Activated CD4-positive, CD25-positive, alpha-beta regulatory T cell treated with anti-CD3 and anti-CD28 coated beads, Interleukin-2, amount 50 U/mL, for 16 hours (primary cell): ENCODE data around the gene EEF1AKMT2.
"Not testable (repeated sequence)": the region's sequence is repeated elsewhere in the genome, so short reads cannot be mapped to it uniquely, and the experiment has no call there.

Experiments used
- DNase-seq: peaks from one replicate; pipeline ENCODE4 v3.0.0-alpha.2; 2020; ENCODE audit warnings: low read depth, low spot score

The EEF1AKMT2 gene

DNA sequence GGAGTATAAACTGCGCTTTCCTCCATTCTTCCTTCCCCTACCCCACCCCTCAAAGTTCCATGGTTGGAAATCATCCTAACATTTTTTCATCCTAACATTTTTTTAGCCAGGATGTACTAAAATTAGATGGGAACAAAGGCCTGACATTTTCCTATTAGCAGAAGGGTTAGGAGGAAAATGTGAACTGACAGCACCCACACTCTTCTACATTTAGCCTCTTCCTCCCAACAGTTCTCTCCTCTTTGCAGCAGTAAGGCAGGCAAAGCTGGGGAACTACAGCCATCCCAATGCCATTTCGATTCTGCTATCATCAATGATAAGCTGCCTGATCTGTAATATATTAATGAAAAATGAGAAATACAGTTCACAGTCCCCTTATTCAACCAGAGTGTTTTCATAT, 36.1 kb downstream of the EEF1AKMT2 start:
- DNase-seq = no peak

DNA sequence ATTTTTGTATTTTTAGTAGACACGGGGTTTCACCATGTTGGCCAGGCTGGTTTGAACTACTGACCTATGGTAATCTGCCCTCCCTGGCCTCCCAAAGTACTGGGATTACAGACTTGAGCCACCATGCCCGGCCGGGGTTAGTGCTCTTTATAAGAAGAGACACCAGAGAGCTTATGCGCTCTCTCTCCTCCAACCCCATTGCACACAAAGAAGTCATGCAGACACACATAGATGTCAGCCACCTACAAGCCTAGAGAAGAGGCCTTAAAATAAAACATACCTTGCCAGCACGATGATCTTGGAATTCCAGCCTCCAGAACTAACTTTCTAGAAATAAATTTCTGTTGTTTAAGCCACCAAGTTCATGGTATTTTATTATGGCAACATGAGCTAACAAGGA, 37.5 kb downstream of the EEF1AKMT2 start:
- DNase-seq = no peak

DNA sequence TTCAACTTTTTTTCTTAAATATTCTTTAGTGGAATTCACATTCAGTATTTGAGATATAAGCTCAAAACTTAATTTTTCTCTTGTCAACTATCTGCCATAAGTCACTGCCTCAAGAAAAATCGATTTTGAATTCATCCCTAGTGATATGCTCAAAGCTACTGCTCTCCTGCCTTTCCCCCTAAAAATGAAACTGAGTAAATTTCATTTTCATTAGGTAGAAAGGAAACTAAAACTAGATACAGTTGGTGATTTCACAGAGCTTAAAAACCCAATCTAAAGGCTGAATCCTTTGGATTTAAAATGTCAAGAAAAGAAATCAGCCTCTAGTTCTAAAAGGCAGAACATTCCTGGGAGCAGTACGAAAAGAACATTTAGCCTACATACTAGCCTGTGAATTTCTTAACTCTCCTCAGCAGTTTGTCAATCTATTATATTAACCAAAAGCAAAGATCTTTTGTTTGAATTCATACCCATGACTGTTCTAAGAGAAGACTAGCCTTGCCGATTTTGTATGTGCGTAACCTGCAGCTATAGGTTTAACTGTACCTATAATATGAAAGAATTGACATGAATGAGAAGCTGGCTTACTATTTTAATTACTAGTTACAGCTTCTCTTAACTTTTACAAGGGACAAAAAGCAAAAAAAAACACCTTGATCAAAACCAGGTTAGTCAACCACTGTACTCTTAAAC, 42.6 kb downstream of the EEF1AKMT2 start:
- no peak for DNase-seq

DNA sequence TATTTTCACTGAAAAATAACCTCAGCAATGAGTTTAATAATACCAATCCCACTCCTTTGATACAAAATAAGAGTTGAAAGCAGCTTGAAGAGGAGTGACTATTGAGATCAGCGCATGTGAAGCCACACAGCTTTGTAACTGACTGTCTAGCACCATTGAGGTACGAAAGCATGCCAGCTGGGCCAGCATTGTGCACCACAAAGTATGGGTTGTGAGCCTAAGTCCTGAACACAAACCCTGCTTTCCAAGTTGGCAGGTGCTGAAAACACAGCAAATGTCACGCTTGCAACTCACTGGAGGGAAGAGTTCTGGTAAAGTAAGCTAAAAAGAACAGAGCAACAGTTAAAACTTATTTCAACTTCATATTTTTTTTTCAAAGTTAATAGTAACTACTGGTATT, 43.5 kb downstream of the EEF1AKMT2 start:
- DNase-seq = no peak

DNA sequence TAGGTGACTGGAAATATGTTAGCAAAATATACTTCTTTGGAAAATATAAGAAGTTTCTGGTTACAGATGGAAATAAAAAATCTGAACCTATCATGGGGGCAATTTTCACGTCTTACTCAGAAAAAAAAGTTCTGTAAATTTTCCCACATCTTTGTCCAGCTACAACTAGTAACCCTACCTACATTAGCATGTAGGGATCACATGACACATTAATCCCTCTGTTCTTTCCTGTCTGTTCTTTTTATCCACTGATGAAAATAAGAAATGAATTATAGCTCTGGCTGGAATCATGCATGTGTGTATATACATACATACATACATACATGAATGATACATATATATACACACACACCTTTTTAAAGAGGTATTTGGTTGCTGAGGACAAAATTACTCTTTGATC, 43.9 kb downstream of the EEF1AKMT2 start:
- no peak for DNase-seq

DNA sequence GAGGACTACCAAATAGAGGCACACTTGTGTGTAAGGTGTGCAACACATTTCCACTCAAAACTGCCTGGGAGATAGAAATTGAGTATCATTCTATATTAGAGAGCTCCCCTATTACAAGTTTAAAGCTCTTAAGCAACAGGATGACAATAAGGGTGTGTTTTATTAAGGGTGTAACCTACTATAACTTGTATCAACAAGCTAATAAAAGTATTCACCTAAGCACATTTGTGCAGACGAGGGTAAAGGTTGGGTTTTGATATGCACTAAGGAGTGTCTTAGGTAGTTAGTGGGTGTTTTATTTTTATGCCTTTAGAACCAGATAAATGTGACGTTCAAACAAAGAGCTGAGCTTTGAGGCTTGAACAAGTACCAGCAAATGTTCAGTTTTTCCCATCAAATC, 44.7 kb downstream of the EEF1AKMT2 start:
- no peak for DNase-seq

DNA sequence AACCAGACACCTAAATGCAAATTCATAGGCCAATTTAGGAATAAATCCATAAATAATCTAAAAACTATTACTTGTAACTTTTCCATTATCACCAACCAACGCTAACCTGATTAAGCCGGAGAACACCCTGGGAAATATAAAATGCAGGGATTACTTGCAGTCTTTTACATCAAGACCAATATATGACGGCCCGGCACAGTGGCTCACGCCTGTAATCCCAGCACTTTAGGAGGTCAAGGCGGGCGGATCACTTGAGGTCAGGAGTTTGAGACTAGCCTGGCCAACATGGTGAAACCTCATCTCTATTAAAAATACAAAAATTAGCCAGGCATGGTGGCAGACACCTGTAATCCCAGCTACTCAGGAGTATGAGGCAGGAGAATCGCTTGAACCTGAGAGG, 45.2 kb downstream of the EEF1AKMT2 start:
- DNase-seq = not testable (repeated sequence)

DNA sequence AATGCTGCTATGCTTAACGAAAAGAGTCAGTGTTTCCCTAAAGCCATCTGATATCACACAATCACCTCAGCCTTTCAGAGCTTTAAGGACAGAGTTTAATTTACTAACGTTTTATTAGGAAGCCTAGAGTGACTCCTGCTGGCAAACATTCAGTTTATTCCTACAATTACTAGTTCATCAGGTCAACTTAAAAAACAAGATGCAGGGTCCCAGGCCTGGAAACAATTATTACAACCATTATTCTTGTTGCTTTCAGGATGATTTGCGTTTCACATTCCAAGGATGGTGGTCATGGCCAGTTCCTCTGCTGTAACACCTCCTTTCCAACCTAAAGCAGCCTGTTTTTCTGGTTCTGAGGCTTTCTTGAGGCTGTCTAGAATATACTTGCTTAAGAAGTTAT, 46.0 kb downstream of the EEF1AKMT2 start:
- DNase-seq = no peak

DNA sequence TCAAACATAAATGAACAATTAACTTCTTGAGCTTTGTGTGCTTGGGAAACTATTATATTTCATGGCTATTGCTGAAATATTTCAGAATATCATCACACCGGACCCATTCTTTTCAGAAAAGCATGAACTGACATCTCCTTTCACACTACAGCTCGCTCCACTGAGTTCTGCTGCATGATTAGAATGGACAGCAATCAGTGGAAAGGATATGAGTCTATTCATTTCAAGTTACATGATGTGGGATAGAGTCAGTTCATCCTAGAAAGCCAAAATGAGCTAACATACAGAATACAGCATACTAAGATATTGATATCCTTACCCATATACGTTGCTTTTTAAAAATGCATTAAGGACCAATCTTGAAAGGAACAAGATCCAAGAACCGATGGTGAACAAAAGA, 46.4 kb downstream of the EEF1AKMT2 start:
- DNase-seq = no peak

DNA sequence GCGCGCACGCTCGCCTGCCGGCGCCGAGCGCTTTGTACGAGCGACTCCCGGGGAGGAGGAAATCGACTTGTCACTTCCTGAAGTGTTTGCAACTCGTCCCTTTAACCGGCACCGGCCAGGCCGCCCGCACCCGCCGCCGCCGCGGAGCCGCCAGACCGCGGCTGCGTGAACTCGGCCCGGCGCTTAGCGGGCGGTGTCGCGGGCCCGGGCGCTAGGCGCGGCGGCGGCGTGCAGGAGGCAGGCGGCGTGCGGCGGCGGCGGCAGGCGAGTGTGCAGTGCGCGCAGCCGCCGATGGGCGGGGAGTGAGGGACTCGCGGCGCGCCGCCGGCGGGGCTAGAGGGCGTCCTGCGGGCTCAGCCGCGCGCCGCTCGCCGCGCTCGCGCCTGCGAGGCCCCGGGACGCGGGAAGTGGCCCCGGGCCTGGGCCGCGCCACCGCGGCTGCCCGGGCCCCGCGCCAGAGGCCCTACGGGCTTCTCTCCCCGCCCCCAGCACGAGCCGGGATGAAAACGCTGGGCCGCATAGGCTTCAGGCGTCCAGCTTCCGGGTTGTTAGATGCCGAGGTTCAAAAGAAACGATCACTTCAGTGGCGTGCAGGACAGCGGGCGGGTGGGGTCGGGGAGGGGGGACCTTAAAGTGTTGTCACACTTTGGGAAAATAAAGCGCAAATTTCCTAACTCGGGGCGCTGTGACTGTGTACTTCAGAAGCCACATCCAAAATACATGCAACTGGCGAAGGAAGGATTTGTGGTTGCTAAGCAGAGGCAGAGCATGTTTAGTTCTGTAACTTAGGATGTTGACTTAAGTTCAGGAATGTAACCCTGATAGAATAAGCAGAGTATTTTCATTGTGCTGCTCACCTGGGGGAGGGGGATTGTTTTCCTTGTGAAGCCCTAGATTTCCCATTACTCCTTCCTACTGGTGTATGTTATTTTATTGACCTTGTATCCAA, 47.3 kb downstream of the EEF1AKMT2 start, which contains the start of gene FAM53B:
Gene FAM53B, minus strand, starts transcription at position 277 of the 949 bp plus-strand sequence. CDS start 37,665 bp downstream, outside the sequence.
- DNase-seq = peak; percentile 57

DNA sequence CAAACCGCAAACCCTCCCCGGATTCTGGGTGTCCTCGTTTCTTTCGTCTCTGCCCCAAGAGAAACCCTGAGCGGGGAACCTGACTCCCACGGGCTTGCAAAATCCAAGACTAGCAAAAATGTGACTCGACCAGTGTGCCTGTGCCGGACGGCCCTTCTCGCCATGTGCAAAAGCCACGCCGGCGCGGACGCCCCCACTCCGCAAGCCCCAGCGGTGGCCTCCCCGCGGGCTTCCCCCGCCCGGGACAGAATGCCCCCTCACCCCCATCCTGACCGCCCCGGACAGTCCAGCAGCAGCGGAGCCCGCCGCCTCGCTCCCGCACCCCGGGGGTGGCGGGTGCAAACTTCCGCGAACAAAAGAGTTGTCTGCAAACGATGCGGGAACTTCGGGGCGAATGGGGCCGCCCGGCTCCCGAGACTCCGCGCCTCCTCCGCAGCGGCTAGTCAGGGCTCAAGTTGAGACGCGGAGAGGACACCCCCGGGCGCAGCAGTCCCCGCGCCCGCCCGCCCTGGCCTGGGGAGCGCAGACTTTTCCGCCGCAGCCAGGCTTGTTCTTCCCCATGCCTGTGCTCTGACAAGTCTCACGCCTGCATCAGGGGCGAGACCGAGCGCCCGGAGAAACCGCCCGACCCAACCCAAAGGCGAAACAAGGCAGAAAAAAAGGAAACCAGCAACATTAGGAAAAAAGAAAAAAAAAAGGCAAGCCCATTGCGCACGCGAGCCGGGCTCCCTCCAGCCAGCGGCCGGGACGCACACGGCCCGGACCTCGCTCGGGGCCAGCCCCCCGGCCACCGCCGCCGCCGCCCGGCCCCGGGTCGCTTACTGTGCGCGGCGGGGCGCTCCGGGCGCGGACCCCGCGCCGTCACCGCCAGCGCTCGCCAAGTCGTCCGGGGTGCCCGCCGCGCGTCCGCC, 48.2 kb downstream of the EEF1AKMT2 start:
- DNase-seq = no peak

DNA sequence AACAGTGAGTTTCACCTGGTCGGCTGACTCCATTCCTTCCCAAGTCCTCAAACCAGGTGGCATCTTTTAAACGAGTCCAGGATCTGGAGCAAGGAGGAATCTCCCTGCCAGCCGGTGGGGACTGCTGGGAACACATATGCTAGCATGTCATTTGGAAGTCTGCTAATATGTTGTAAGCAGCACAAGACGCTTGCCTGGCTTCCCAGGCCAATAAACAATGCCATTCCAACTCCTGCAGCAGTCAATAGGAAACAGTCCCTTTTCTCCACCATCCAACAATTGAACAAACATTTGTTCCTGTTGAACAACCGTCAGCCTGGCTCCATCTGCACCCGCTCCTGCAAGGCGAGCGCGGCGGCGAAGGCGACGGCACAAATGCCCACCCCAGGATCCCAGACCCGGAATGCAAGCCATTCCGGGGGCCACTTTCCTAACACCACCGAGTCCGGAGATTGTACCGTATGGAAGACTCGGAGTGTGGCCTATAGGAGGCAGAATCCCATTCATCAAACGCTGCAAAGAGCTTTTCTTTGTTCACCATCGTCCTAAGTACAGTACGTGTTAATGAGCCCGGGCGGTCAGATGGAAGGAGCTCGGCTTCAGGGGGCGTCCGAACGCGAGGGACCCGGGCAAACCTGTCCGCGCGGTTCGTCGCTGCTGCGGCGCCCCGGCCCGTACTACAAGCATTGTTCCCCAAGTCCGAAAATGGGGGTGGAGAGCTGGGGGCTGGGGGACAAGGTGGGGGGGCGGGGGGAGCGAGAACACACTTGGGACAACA, 49.1 kb downstream of the EEF1AKMT2 start:
- DNase-seq = no peak

DNA sequence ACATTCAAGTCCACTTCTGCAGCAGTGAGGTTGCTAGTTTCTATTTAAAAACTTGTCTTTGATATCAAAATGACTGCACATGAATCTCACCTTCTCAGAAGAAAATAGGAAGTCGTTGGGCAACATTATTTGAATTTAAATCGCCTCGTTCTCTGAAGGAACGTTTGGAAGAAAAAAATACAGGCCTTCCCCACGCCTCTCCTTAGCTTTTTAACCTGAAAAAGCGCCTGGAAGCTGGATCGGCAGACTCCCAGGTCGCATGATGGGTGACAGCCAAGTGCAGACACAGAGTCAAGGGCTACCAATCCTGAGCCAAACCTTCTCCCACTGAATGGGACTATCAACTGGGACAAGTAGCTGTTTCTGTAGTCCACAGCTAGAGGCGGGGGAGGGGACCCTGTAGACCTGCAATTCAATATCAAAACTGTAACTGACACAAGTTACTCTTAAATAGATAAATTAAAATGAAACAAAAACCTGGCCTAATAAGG, 49.7 kb downstream of the EEF1AKMT2 start:
- no peak for DNase-seq

DNA sequence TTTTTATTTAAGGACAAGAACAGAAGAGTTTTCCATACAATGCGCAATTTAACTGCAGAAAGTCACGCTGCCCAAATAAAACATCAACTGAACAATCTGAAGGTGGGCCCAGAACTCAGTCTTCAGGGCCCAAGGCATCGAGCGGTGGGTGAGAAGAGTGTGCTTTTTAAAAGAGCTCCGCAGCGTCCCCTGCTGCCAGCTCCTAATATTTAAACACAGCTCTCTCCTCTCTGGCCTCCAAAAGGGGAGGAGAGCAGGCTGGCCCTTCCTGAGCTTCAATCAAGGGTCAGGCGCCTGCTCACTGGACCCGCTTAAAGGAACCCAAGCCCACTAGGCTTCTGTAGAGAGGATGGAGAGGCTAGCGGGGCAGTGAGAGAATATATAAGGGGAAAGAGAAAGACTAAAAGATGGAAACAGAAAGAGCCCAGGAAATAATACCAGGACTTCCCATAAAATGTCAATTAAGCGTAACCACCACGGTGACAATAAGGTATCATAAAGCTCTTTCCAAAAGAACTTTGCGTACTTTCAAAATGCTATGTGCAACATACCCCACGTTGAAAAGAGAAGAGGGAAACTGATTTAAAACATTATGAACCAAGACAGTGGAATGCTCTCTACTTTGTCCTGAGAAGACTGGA, 50.3 kb downstream of the EEF1AKMT2 start:
- DNase-seq = peak; percentile 61

DNA sequence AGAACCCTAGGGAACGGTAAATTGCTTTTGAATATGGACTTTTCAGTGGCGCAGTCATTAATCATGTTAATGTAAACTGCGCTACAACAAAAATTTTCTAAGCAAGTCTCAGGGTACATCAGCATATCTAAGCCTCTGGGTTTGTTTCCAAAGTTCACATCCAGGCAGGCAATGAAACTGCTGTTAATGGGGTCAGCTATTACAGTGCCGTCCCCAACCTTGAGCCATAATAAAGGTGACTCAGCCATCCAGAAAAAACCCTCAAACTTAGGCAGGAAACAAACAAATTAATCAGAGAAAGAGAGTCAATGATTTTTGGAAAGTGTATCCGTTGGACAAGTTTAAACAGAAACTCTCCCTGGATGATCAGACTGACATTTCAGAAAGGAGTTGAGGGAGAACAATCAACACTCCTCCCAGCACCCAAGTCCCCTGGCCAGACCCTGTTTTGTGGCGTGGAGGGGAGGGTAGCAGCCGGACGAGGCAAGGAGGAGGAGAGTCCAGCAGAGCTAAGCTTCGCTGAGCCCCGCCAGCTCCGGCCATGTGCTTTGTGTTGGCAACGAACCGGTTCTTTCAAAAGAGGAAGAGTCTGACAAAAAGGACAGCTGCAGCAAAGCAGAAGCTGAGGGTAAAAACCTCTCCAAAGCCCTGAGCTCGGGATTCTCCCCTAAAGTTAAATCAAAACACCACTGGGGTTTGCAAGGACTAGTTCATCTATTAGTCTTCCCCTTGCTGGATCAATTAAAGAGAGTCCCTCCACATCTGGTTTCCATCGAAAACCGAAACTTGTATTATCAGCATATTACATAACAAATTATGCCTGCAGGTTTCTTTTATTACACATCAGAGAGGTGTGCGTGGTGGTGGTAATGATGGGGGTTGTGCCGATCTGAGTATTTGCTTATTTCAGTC, 51.1 kb downstream of the EEF1AKMT2 start:
- DNase-seq = no peak

DNA sequence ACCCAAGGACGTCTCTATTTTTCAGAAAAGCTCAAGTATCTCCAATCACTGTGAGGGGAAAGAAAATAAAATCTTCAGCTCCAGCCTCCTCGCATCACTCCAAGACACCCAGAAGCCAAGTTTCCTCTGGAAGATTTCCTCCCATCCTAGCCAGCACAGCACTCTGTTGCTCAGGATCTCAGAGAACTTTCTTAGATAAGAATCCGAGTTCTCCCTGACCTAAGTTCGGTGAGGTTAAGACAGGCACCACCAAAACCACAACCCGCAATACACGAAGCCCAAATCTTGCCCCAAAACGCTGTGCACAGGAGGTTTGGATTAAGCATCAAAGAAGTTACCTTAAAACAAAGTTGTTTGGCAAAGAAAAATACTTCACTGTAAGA, 51.7 kb downstream of the EEF1AKMT2 start:
- DNase-seq = no peak

DNA sequence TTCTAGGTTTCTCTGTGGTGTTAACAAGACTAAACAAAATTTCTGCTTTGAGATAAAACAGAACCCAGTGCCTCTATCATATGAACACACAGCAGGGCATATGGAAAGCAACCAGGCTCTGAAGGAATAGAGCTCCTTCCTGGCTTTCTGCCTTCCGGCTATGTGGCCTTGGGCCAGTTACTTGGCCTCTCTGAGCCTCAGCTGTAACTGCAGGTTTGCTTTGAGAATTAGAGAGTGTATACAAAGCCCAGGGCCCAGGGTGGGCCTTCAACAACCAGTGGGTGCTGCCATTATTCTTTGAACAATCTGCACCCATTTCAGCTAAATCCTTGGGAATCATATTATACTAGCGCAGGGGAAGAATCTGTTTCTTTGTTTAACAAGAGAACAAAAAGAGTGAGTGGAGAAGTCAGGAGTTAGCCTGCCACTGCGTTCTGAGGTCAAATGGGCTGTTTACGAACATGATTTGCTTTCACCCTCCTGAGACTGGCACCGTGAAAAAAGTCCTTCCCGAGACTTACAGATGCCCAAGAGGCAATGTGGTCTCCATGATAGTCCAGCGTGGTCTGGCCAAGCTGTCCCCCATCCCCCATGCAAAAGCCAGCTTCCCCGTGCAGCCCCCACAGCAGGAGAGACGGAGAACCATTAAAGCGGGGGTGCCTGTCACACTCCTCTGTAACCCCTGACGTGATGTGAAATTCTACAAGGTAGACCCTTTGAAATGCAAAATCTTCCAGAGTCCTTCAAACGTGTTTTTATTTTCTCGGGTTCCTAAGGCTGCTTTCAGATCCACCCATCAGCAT, 52.4 kb downstream of the EEF1AKMT2 start:
- DNase-seq = no peak

DNA sequence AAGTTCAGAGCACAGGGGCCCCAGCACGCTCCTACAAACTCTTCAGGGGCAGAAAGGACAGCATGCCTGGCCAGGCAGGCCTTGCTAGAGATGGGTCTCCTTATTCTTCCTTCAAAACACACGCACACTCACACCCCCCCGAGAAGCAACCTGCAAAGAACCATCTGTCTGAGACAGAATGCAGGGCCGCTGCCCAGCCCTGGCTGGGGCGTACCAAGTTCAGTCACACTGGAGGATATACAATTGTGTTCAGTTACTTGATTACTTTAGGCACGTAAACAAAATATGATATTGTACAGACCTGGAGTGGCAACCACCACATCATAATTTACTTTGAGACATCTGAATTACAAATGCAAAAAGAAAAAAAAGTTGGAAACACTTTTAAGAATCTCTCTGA, 53.2 kb downstream of the EEF1AKMT2 start:
- DNase-seq = no peak
